Smooth muscle cell (in vitro differentiated cells): ENCODE measurements around the gene ITGA11. TPM values are rescaled to one million over a fixed set of nuclear protein-coding genes. Genes with fewer than 3 reads are reported as not detected.

Source experiments
- DNase-seq: peaks from one replicate; lab custom pipeline; 2025; ENCODE audit not compliant: unreplicated experiment; lab: John Stamatoyannopoulos, UW
- H2AFZ ChIP-seq: fragments of 200-600 bp; sonication (generic); 2 replicates; pipeline ENCODE4 v1.6.0; 2016; ENCODE audit warnings: antibody characterized with exemption, low read depth, mild to moderate bottlenecking
- H3F3A ChIP-seq: fragments of 200-600 bp; sonication (generic); 2 replicates; pipeline ENCODE4 v1.6.0; 2017; ENCODE audit warnings: antibody characterized with exemption, low read depth
- H3K27ac ChIP-seq: fragments of 200-600 bp; sonication (generic); 2 replicates; pipeline ENCODE4 v1.5.1; 2016; ENCODE audit warnings: low read depth, mild to moderate bottlenecking
- H3K27me3 ChIP-seq: fragments of 200-600 bp; sonication (generic); 2 replicates; pipeline ENCODE4 v1.6.1; 2016; ENCODE audit warnings: low read depth, mild to moderate bottlenecking
- H3K36me3 ChIP-seq: fragments of 200-600 bp; sonication (generic); 2 replicates; pipeline ENCODE4 v1.5.1; 2016; ENCODE audit warnings: low read depth
- H3K4me1 ChIP-seq: fragments of 200-600 bp; sonication (generic); 2 replicates; pipeline ENCODE4 v1.5.1; 2016; ENCODE audit warnings: low read depth
- H3K4me2 ChIP-seq: fragments of 200-600 bp; sonication (generic); 2 replicates; pipeline ENCODE4 v1.6.0; 2016; ENCODE audit warnings: mild to moderate bottlenecking
- H3K4me3 ChIP-seq: fragments of 200-600 bp; sonication (generic); 2 replicates; pipeline ENCODE4 v1.5.1; 2016; ENCODE audit warnings: mild to moderate bottlenecking
- H3K79me2 ChIP-seq: fragments of 200-600 bp; sonication (generic); 2 replicates; pipeline ENCODE4 v1.6.0; 2016; ENCODE audit warnings: low read depth, mild to moderate bottlenecking
- H3K9ac ChIP-seq: fragments of 200-600 bp; sonication (generic); 2 replicates; pipeline ENCODE4 v1.6.0; 2016; ENCODE audit warnings: low read depth
- H3K9me3 ChIP-seq: fragments of 200-600 bp; sonication (generic); replicated peaks from 2 replicates; pipeline ENCODE4 v1.5.1; 2016; ENCODE audit warnings: low read depth
- H4K20me1 ChIP-seq: fragments of 200-600 bp; sonication (generic); 2 replicates; pipeline ENCODE4 v1.6.0; 2016; ENCODE audit warnings: low read depth
- CTCF ChIP-seq: fragments of 200-600 bp; sonication (generic); IDR thresholded peaks from 2 replicates; pipeline ENCODE4 v1.5.1; 2017; ENCODE audit warnings: borderline replicate concordance, mild to moderate bottlenecking, antibody characterized with exemption; ENCODE audit not compliant: insufficient read depth, poor library complexity, severe bottlenecking
- WGBS: methylation state at CpG from one replicate; pipeline ENCODE4 v1.1.7; 2016; ENCODE audit warnings: low lambda C conversion rate; 5-methylcytosine and 5-hydroxymethylcytosine counted together
- polyA plus RNA-seq: library from polyadenylated mRNA; unstranded; fragments of >200 nt; fragmentation: Nextera tagmentation; extraction: Ambion mirVana; gene quantifications from 2 replicates; pipeline ENCODE4 v1.2.1, GENCODE V29; 2016
- total RNA-seq: library from RNA; depleted of rRNA; stranded (reverse); fragments of >200 nt; gene quantifications from 2 replicates; pipeline ENCODE4 v1.2.3, GENCODE V29; 2014

Gene ITGA11
- total and polyA plus RNA-seq, 2 experiments from 2014 or later: 87.8 to 133 TPM

GRCh38 chr15:68279779-68280753 lies 151.9 kb downstream of the ITGA11 start:
- no peak for DNase-seq
- no peak overlapping the region for H2AFZ ChIP-seq
- H3K4me2 ChIP-seq: peak overlapping the region; percentile 98
- H3K4me1 ChIP-seq: peaks cover 43% of the 10 kb centered on the region
- H3K27ac ChIP-seq: peak overlapping the region; percentile 82
- H3K27me3 ChIP-seq: no peaks in the 10 kb centered on the region
- peak overlapping the region; percentile 82 for H3K4me3 ChIP-seq
- TF ChIP-seq CTCF: no peak
- peak overlapping the region; percentile 92 for H3K9ac ChIP-seq
- H4K20me1 ChIP-seq: peaks cover 68% of the 10 kb centered on the region
- H3F3A ChIP-seq: peaks cover 10% of the 10 kb centered on the region
- H3K9me3 ChIP-seq: no peaks in the 10 kb centered on the region
- H3K79me2 ChIP-seq: peaks cover 70% of the 10 kb centered on the region
- no peaks in the 10 kb centered on the region for H3K36me3 ChIP-seq
- 45% methylated on average over 11 of the region's 11 CpGs for WGBS

- Histone ChIP-seq H4K20me1 (peaks cover 55% of the 10 kb centered on the region), H3K9ac (peak overlapping the region; percentile 92), H2AFZ (peak overlapping the region; percentile 67), H3K27me3 (no peaks in the 10 kb centered on the region), H3F3A (peaks cover 10% of the 10 kb centered on the region), H3K79me2 (peaks cover 57% of the 10 kb centered on the region), H3K4me2 (peak overlapping the region; percentile 98), H3K4me3 (peak overlapping the region; percentile 82), H3K27ac (peak overlapping the region; percentile 82), H3K4me1 (peaks cover 43% of the 10 kb centered on the region), H3K36me3 (no peaks in the 10 kb centered on the region), H3K9me3 (no peaks in the 10 kb centered on the region)
- no peak for DNase-seq
- 3% methylated on average over 23 of the region's 23 CpGs for WGBS
- TF ChIP-seq CTCF: no peak
Observed at GRCh38 chr15:68278595-68279405, 153.2 kb downstream of the ITGA11 start.

GRCh38 chr15:68278345-68278594 lies 153.7 kb downstream of the ITGA11 start:
- DNase-seq: no peak
- Histone ChIP-seq H4K20me1 (peaks cover 50% of the 10 kb centered on the region), H3K9ac (peak overlapping the region; percentile 92), H3K9me3 (no peaks in the 10 kb centered on the region), H3K4me1 (peaks cover 43% of the 10 kb centered on the region), H3F3A (peaks cover 15% of the 10 kb centered on the region), H3K4me3 (peak overlapping the region; percentile 82), H3K36me3 (no peaks in the 10 kb centered on the region), H3K27me3 (no peaks in the 10 kb centered on the region), H2AFZ (peak overlapping the region; percentile 67), H3K4me2 (peak overlapping the region; percentile 98), H3K27ac (peak overlapping the region; percentile 82), H3K79me2 (peaks cover 52% of the 10 kb centered on the region)
- WGBS: 2% methylated on average over 20 of the region's 22 CpGs
- TF ChIP-seq CTCF: no peak
